ENCODE results near the gene COL18A1. TPM values are rescaled to one million over a fixed set of nuclear protein-coding genes. Genes with fewer than 3 reads are reported as not detected.

Gene COL18A1
- total and polyA plus RNA-seq, 2 donors (not counting 1 experiment from before 2014, with no cell fraction given), result 15.6 to 24.7 TPM

GRCh38 chr21:45487161-45487806 is 82.3 kb downstream of the COL18A1 start:
- no peak overlapping the region for H3K4me3 Mint-ChIP-seq
- WGBS (ENCODE audit: insufficient coverage), result 94% methylated on average over 27 of the region's 33 CpGs
- H3K27ac ChIP-seq (ENCODE audit: low read length in 2 of 2), result no peak overlapping the region

More at GRCh38 chr21:45487161-45487806, 82.3 kb downstream of the COL18A1 start:
- Histone ChIP-seq H3K4me2 (replicated peaks; ENCODE audit: low read depth, low read length, poor library complexity, severe bottlenecking) (no peak overlapping the region), H3K4me1 (ENCODE audit: control insufficient read depth in 2 of 2, insufficient read depth in 2 of 2, low read length in 2 of 2) (peaks cover 9 to 14% of the 10 kb centered on the region in 2 donors), H3K9ac (ENCODE audit: low read length) (no peak overlapping the region), H4K20me1 (ENCODE audit: control insufficient read depth, insufficient read depth, low read length, poor library complexity, severe bottlenecking) (no peaks in the 10 kb centered on the region), H3K9me3 (ENCODE audit: control extremely low read depth in 1 of 3, control insufficient read depth in 2 of 3, insufficient read depth in 1 of 3, low read length in 2 of 3) (peaks cover 0 to 3% (median 0%) of the 10 kb centered on the region in 3 donors), H2AFZ (ENCODE audit: insufficient read depth, low read depth, low read length, poor library complexity, severe bottlenecking) (no peak overlapping the region), H3K79me2 (ENCODE audit: control insufficient read depth, insufficient read depth, low read length) (no peaks in the 10 kb centered on the region), H3K27me3 (replicated peaks in 1 of 4; ENCODE audit: control extremely low read depth in 1 of 4, control insufficient read depth in 3 of 4, insufficient read depth in 4 of 4, low read length in 3 of 4) (no peaks in the 10 kb centered on the region), H3K4me3 (ENCODE audit: control extremely low read depth in 1 of 5, extremely low read depth in 1 of 5, insufficient read depth in 1 of 5, low read depth in 2 of 5, low read length in 4 of 5) (no peak overlapping the region), H3K36me3 (replicated peaks in 1 of 2; ENCODE audit: control extremely low read depth in 1 of 2, control insufficient read depth in 1 of 2, extremely low read depth in 1 of 2, insufficient read depth in 2 of 2, low read length in 1 of 2) (no peaks in the 10 kb centered on the region)
- Mint-ChIP-seq H3K27me3 (no peaks in the 10 kb centered on the region), H3K4me1 (peaks cover 16% of the 10 kb centered on the region), H3K9me3 (ENCODE audit: insufficient read depth) (no peaks in the 10 kb centered on the region), H3K27ac (no peak overlapping the region)
- DNase-seq, result no peak
- POLR2A ChIA-PET, result no interaction called here
- no peak for ATAC-seq (ENCODE audit: low read depth)
- TF ChIP-seq EZH2 (IDR thresholded peaks at IDR 0.05; ENCODE audit: borderline replicate concordance, insufficient read depth, low read depth, low read length, poor library complexity, severe bottlenecking), result no peak
- TF ChIP-seq CTCF (IDR thresholded peaks at IDR 0.05), result no peak
- intact Hi-C loops (cut with micrococcal nuclease), result no loop called here
- CTCF ChIA-PET, result no interaction called here
